PC-3 (cell line): ENCODE measurements around the gene AKR1C1. TPM values are rescaled to one million over a fixed set of nuclear protein-coding genes. Genes with fewer than 3 reads are reported as not detected.
"Not testable (repeated sequence)": the region's sequence is repeated elsewhere in the genome, so short reads cannot be mapped to it uniquely, and the experiment has no call there.

Source experiments
- ATAC-seq: fragments of 200-7000 bp; cut with Tn5 transposase; 2 replicates; pipeline ENCODE4 v1.9.1; 2020; ENCODE audit warnings: mild to moderate bottlenecking, moderate library complexity
- BruUV-seq: library from RNA; stranded (reverse); fragments of 400-500 nt; replicated peaks from 2 replicates; lab custom pipeline; 2021; lab: Mats Ljungman, UMichigan
- CTCF ChIA-PET: fragments of 300-600 bp; sonication (Branson Sonifier 250); formaldehyde crosslinking; loops from one replicate; lab custom pipeline; 2022; ENCODE audit warnings: antibody characterized with exemption; lab: Charles Lee
- POLR2A ChIA-PET: fragments of 300-600 bp; sonication (Branson Sonifier 250); formaldehyde crosslinking; loops from one replicate; lab custom pipeline; 2022; ENCODE audit warnings: antibody characterized with exemption; ENCODE audit not compliant: unreplicated experiment; lab: Charles Lee
- DNase-seq: peaks from one replicate; pipeline ENCODE4 v3.0.0-alpha.2; 2015
- H2AFZ ChIP-seq: fragments of 300-600 bp; sonication (generic); 2 replicates; pipeline ENCODE4 v1.6.0; 2016; ENCODE audit warnings: antibody characterized with exemption, low read length
- H3F3A ChIP-seq: fragments of 300-600 bp; sonication (generic); one replicate; pipeline ENCODE4 v1.6.0; 2017; ENCODE audit warnings: antibody characterized with exemption, low read length, control low read depth, mild to moderate bottlenecking; ENCODE audit not compliant: unreplicated experiment
- H3K27ac ChIP-seq: fragments of 300-600 bp; sonication (generic); 2 replicates; pipeline ENCODE4 v1.5.1; 2016; ENCODE audit warnings: mild to moderate bottlenecking, low read length
- H3K27me3 ChIP-seq: fragments of 300-600 bp; sonication (generic); 2 replicates; pipeline ENCODE4 v1.6.1; 2016; ENCODE audit warnings: low read length, mixed read lengths
- H3K36me3 ChIP-seq: fragments of 300-600 bp; sonication (generic); 2 replicates; pipeline ENCODE4 v1.6.1; 2016; ENCODE audit warnings: low read depth, mixed run types, low read length, mixed read lengths
- H3K4me1 ChIP-seq: fragments of 300-600 bp; sonication (generic); 2 replicates; pipeline ENCODE4 v1.5.1; 2016; ENCODE audit warnings: low read length; ENCODE audit not compliant: insufficient read depth
- H3K4me2 ChIP-seq: fragments of 300-600 bp; sonication (generic); 2 replicates; pipeline ENCODE4 v1.6.0; 2016; ENCODE audit warnings: low read length
- H3K4me3 ChIP-seq: fragments of 300-600 bp; sonication (generic); 2 replicates; pipeline ENCODE4 v1.5.1; 2016; ENCODE audit warnings: mild to moderate bottlenecking, low read length, mixed read lengths
- H3K79me2 ChIP-seq: fragments of 300-600 bp; sonication (generic); 2 replicates; pipeline ENCODE4 v1.6.1; 2017; ENCODE audit warnings: low read length, mixed read lengths
- H3K9ac ChIP-seq: fragments of 300-600 bp; sonication (generic); 2 replicates; pipeline ENCODE4 v1.6.0; 2016; ENCODE audit warnings: mild to moderate bottlenecking, low read length
- H3K9me2 ChIP-seq: fragments of 300-600 bp; sonication (generic); replicated peaks from 2 replicates; pipeline ENCODE4 v1.6.1; 2016; ENCODE audit warnings: mixed run types, low read length, mixed read lengths
- H3K9me3 ChIP-seq: fragments of 300-600 bp; sonication (generic); 2 replicates; pipeline ENCODE4 v1.6.1; 2016; ENCODE audit warnings: low read length, mixed read lengths
- H4K20me1 ChIP-seq: fragments of 300-600 bp; sonication (generic); 2 replicates; pipeline ENCODE4 v1.6.1; 2016; ENCODE audit warnings: low read length, mixed read lengths
- intact Hi-C: fragments of 100-400 bp; cut with micrococcal nuclease; formaldehyde crosslinking; loops from 2 replicates; pipeline ENCODE4 v1.9.0; 2023
- total RNA-seq: library from RNA; depleted of rRNA; stranded (reverse); fragments of >200 nt; gene quantifications from 2 replicates; pipeline ENCODE4 v1.2.3, GENCODE V29; 2014

Gene AKR1C1
- total RNA-seq, 1 experiment from 2014 or later, result 3.2 TPM

GRCh38 chr10:5004501-5004900 lies 41.3 kb downstream of the AKR1C1 start:
- H3K4me3 ChIP-seq, CTCF ChIA-PET: not testable (repeated sequence)

GRCh38 chr10:5008857-5009548 lies 45.8 kb downstream of the AKR1C1 start:
- H3K27me3 ChIP-seq, H2AFZ ChIP-seq, H3K9ac ChIP-seq, CTCF ChIA-PET, BruUV-seq, H3K36me3 ChIP-seq, H3K4me3 ChIP-seq, H4K20me1 ChIP-seq, intact Hi-C loops, H3K9me2 ChIP-seq, H3F3A ChIP-seq, H3K79me2 ChIP-seq, H3K9me3 ChIP-seq: not testable (repeated sequence)
- ATAC-seq (peak; percentile 85), DNase-seq (peak; percentile 77)
- POLR2A ChIA-PET, result interaction anchor here (0.5 kb wide), 1 partner anchor 85 kb away, joined by 3 read pairs; no protein-coding TSS in a partner anchor
- peaks cover 11% of the 10 kb centered on the region for H3K4me1 ChIP-seq
- peak overlapping the region; percentile 28; the same call in 1 of the 2 replicates for H3K4me2 ChIP-seq
- H3K27ac ChIP-seq, result peak overlapping the region; percentile 79

More at GRCh38 chr10:5004501-5004900, 41.3 kb downstream of the AKR1C1 start:
- H3F3A ChIP-seq, H3K9ac ChIP-seq, H3K4me1 ChIP-seq, DNase-seq, H3K79me2 ChIP-seq, intact Hi-C loops, H4K20me1 ChIP-seq, H3K27me3 ChIP-seq, POLR2A ChIA-PET, H3K4me2 ChIP-seq, H3K9me2 ChIP-seq, H3K27ac ChIP-seq, BruUV-seq, ATAC-seq, H2AFZ ChIP-seq, H3K9me3 ChIP-seq, H3K36me3 ChIP-seq: not testable (repeated sequence)

- H3K9ac ChIP-seq, DNase-seq, H2AFZ ChIP-seq, H3K9me2 ChIP-seq, H3K27ac ChIP-seq, H4K20me1 ChIP-seq, intact Hi-C loops, CTCF ChIA-PET, H3K27me3 ChIP-seq, H3F3A ChIP-seq, H3K79me2 ChIP-seq, H3K9me3 ChIP-seq, H3K4me3 ChIP-seq, POLR2A ChIA-PET, H3K36me3 ChIP-seq, BruUV-seq, H3K4me2 ChIP-seq, ATAC-seq: not testable (repeated sequence)
- H3K4me1 ChIP-seq, result peaks cover 15% of the 10 kb centered on the region
These were observed 46.8 kb downstream of the AKR1C1 start for GRCh38 chr10:5010043-5010442.

GRCh38 chr10:5011392-5011791 lies 48.2 kb downstream of the AKR1C1 start:
- peaks cover 15% of the 10 kb centered on the region for H3K4me1 ChIP-seq
- ATAC-seq, H3K9ac ChIP-seq, H3K9me2 ChIP-seq, H3K4me3 ChIP-seq, H3K4me2 ChIP-seq, DNase-seq, intact Hi-C loops, H3K9me3 ChIP-seq, H3K27me3 ChIP-seq, BruUV-seq, H2AFZ ChIP-seq, H3K27ac ChIP-seq, H3K79me2 ChIP-seq, H3K36me3 ChIP-seq, POLR2A ChIA-PET, H3F3A ChIP-seq, H4K20me1 ChIP-seq: not testable (repeated sequence)
- CTCF ChIA-PET, result interaction anchor here (0.5 kb wide), 1 partner anchor 30 kb away, joined by 3 read pairs; no protein-coding TSS in a partner anchor
